ENCODE measurements around the gene TMEM107.

GRCh38 chr17:8212312-8213180, 36.4 kb upstream of the TMEM107 start:
- TF ChIP-seq CTCF (IDR thresholded peaks at IDR 0.05) (no peak), ZFX (IDR thresholded peaks at IDR 0.05; ENCODE audit: borderline replicate concordance) (no peak)

Data from 22Rv1 (cell line).